Measurements from ENCODE around the gene FAM83F.
A peak's percentile ranks its signal among the peaks of the same experiment; 100 is the strongest.
"Not testable (repeated sequence)": the region's sequence is repeated elsewhere in the genome, so short reads cannot be mapped to it uniquely, and the experiment has no call there.

FAM83F gene

GRCh38 chr22:39966470-39966869 is 28.3 kb upstream of the FAM83F start:
- DNase-seq: no peak

GRCh38 chr22:39967103-39967829 is 27.5 kb upstream of the FAM83F start:
- DNase-seq: no peak

- DNase-seq: no peak
Measured at GRCh38 chr22:39967996-39968972, 26.5 kb upstream of the FAM83F start.

GRCh38 chr22:39970742-39971141 is 24.0 kb upstream of the FAM83F start:
- no peak for DNase-seq

- DNase-seq: no peak
Measured at GRCh38 chr22:39972641-39973040, 22.1 kb upstream of the FAM83F start.

GRCh38 chr22:39973656-39974055 is 21.1 kb upstream of the FAM83F start:
- no peak for DNase-seq

- no peak for DNase-seq
Measured at GRCh38 chr22:39974065-39974464, 20.7 kb upstream of the FAM83F start.

GRCh38 chr22:39979048-39979447 is 15.7 kb upstream of the FAM83F start:
- DNase-seq: no peak

GRCh38 chr22:39979458-39979857 is 15.3 kb upstream of the FAM83F start:
- no peak for DNase-seq

- DNase-seq: no peak
Measured at GRCh38 chr22:39980596-39980995, 14.2 kb upstream of the FAM83F start.

- DNase-seq: no peak
Measured at GRCh38 chr22:39983346-39983745, 11.4 kb upstream of the FAM83F start.

GRCh38 chr22:39984006-39984405 is 10.7 kb upstream of the FAM83F start:
- no peak for DNase-seq

GRCh38 chr22:39984746-39985145 is 10.0 kb upstream of the FAM83F start:
- DNase-seq: no peak

GRCh38 chr22:39985383-39986035 is 9.2 kb upstream of the FAM83F start:
- peak; percentile 66 for DNase-seq

GRCh38 chr22:39988386-39989114 is 6.2 kb upstream of the FAM83F start:
- no peak for DNase-seq

- DNase-seq: no peak
Measured at GRCh38 chr22:39989633-39990032, 5.1 kb upstream of the FAM83F start.

- DNase-seq: no peak
Measured at GRCh38 chr22:39990686-39991085, 4.1 kb upstream of the FAM83F start.

- no peak for DNase-seq
Measured at GRCh38 chr22:39991159-39991860, 3.4 kb upstream of the FAM83F start.

GRCh38 chr22:39992088-39992826 is 2.5 kb upstream of the FAM83F start:
- DNase-seq: no peak

GRCh38 chr22:39992894-39993293 is 1.9 kb upstream of the FAM83F start:
- not testable (repeated sequence) for DNase-seq

- no peak for DNase-seq
Measured at GRCh38 chr22:39994041-39994565, 651 bp upstream of the FAM83F start.
